Measurements from ENCODE around the gene LRRC7. TPM values are rescaled to one million over a fixed set of nuclear protein-coding genes. Genes with fewer than 3 reads are reported as not detected.

The LRRC7 gene
- total RNA-seq, 1 donor from 2014 or later: not detected

DNA sequence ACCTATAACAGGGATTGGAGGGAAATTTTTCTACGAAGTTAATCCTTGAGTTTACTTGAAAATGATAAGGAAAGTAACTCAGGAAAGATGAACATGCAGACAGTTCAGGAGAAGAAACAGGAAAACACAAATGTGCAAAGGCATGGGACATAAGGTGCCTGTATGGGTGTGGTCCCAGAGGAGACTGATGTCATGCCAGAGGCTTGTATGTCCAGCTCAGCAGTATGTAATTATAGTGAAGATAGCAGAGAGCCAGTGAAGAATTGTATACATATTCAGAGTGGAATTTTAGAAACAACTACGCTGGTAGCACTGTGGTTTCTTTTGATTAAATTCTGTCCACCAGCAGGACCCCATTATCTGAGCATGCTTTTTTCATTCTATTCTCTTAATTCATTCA is 179.5 kb downstream of the LRRC7 start:
- DNase-seq (no peak), ATAC-seq (ENCODE audit: low read depth) (no peak)
- POLR2A ChIA-PET: no interaction called here
- H3K27me3 Mint-ChIP-seq: no peaks in the 10 kb centered on the region
- H3K4me1 Mint-ChIP-seq: no peaks in the 10 kb centered on the region
- TF ChIP-seq, protein P1, sequence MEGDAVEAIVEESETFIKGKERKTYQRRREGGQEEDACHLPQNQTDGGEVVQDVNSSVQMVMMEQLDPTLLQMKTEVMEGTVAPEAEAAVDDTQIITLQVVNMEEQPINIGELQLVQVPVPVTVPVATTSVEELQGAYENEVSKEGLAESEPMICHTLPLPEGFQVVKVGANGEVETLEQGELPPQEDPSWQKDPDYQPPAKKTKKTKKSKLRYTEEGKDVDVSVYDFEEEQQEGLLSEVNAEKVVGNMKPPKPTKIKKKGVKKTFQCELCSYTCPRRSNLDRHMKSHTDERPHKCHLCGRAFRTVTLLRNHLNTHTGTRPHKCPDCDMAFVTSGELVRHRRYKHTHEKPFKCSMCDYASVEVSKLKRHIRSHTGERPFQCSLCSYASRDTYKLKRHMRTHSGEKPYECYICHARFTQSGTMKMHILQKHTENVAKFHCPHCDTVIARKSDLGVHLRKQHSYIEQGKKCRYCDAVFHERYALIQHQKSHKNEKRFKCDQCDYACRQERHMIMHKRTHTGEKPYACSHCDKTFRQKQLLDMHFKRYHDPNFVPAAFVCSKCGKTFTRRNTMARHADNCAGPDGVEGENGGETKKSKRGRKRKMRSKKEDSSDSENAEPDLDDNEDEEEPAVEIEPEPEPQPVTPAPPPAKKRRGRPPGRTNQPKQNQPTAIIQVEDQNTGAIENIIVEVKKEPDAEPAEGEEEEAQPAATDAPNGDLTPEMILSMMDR (IDR thresholded peaks at IDR 0.05): no peak
- CTCF ChIA-PET: no interaction called here
- no peak overlapping the region for H3K4me3 Mint-ChIP-seq
- no peaks in the 10 kb centered on the region for H3K9me3 Mint-ChIP-seq
- intact Hi-C loops (cut with micrococcal nuclease): no loop called here
- H3K36me3 Mint-ChIP-seq (ENCODE audit: low read depth): no peaks in the 10 kb centered on the region
- no peak overlapping the region for H3K27ac Mint-ChIP-seq

DNA sequence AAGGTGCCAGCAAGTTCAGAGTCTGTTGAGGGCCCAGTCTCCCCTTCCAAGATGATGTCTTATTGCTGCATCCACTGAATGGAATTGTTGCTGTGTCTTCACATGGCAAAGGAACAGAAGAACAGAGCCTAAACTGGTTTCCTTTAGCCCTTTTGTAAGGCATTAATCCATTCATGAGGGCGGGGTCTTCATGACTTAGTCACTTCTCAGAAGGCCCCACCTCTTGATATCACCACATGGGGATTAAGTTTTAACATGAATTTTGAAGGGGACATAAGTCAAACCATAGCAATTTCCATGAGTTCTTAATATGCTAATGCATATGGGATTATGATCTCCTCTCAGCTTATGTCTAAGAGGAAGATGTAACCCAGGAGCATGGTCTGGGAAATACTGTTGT is 182.9 kb downstream of the LRRC7 start:
- CTCF ChIA-PET: no interaction called here
- TF ChIP-seq, protein P1 (IDR thresholded peaks at IDR 0.05): no peak
- no peaks in the 10 kb centered on the region for H3K9me3 Mint-ChIP-seq

DNA sequence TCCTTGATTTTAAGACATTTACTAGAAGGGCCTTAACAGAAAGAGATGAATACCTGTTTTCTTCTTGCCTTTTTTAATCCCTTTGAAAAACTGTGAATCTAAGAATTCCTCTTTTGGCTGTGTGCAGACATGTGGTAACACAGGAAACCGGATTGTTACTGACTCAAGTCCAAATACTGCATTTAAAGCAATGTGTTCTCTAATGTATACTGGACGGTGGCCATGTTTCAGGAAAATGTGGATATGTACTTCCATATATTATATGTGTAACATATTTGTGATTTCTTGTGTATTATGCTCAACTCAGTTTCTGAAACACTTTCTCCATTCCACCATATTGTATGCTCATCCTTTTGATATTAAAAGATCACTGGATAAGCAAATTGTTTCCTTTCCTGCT is 185.1 kb downstream of the LRRC7 start:
- intact Hi-C loops (cut with micrococcal nuclease): no loop called here
- H3K36me3 Mint-ChIP-seq (ENCODE audit: low read depth): no peaks in the 10 kb centered on the region
- DNase-seq: no peak
- H3K4me3 Mint-ChIP-seq: no peak overlapping the region
- no peaks in the 10 kb centered on the region for H3K9me3 Mint-ChIP-seq
- CTCF ChIA-PET: no interaction called here
- no peaks in the 10 kb centered on the region for H3K27me3 Mint-ChIP-seq
- POLR2A ChIA-PET: no interaction called here
- ATAC-seq (ENCODE audit: low read depth): no peak
- H3K27ac Mint-ChIP-seq: no peak overlapping the region
- TF ChIP-seq, protein P1 (IDR thresholded peaks at IDR 0.05): no peak
- no peaks in the 10 kb centered on the region for H3K4me1 Mint-ChIP-seq

More for the DNA sequence above, 182.9 kb downstream of the LRRC7 start:
- Mint-ChIP-seq H3K36me3 (ENCODE audit: low read depth) (no peaks in the 10 kb centered on the region), H3K4me1 (no peaks in the 10 kb centered on the region), H3K4me3 (no peak overlapping the region), H3K27ac (no peak overlapping the region), H3K27me3 (no peaks in the 10 kb centered on the region)
- ATAC-seq (ENCODE audit: low read depth) (no peak), DNase-seq (no peak)
- intact Hi-C loops (cut with micrococcal nuclease): no loop called here
- POLR2A ChIA-PET: no interaction called here

DNA sequence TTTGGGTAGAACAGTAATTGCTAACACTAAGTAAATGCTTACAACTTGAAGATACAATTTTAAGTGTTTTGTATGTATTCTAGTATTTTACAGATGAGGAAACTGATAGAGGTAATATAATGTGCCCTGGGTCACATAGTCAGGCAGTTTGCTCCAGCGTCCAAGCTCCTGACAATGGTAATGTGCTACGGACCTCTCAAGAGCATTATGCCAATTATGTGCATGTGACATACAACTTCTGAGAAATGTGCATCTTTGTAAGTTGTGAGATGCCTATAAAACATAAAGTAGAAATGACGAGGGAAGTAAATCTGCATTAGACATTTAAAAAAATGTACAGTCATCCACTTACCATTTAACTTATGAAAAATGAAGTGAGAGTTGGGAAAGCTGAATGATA is 186.8 kb downstream of the LRRC7 start:
- Mint-ChIP-seq H3K9me3 (no peaks in the 10 kb centered on the region), H3K27ac (no peak overlapping the region), H3K4me3 (no peak overlapping the region), H3K27me3 (no peaks in the 10 kb centered on the region), H3K36me3 (ENCODE audit: low read depth) (no peaks in the 10 kb centered on the region), H3K4me1 (no peaks in the 10 kb centered on the region)
- TF ChIP-seq, protein P1 (IDR thresholded peaks at IDR 0.05): no peak
- intact Hi-C loops (cut with micrococcal nuclease): no loop called here
- POLR2A ChIA-PET: no interaction called here
- ATAC-seq (ENCODE audit: low read depth) (no peak), DNase-seq (no peak)
- CTCF ChIA-PET: no interaction called here

DNA sequence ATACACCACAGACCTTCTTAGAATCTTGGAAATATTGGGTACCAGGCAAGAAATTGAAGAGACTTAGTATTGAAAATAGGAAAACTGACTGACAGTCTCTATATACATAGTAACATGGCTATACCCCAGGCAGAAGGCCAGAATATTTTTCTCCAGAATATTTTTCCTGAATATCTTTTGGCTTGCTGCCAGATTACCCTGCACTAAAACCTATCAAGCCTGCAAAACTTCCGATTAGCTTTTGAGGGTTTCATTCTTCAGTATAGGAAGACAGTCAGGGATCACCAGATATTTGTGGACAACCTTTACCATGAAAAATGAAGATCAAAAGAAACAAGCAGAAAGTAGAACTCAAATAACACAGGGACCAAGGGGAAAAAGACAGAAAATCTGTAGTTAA is 187.9 kb downstream of the LRRC7 start:
- ChIA-PET POLR2A (no interaction called here), CTCF (no interaction called here)
- TF ChIP-seq, protein P1 (IDR thresholded peaks at IDR 0.05): no peak
- H3K27me3 Mint-ChIP-seq: no peaks in the 10 kb centered on the region
- H3K9me3 Mint-ChIP-seq: no peaks in the 10 kb centered on the region
- ATAC-seq (ENCODE audit: low read depth) (no peak), DNase-seq (no peak)
- H3K27ac Mint-ChIP-seq: no peak overlapping the region
- intact Hi-C loops (cut with micrococcal nuclease): no loop called here
- H3K36me3 Mint-ChIP-seq (ENCODE audit: low read depth): no peaks in the 10 kb centered on the region
- H3K4me3 Mint-ChIP-seq: no peak overlapping the region
- H3K4me1 Mint-ChIP-seq: no peaks in the 10 kb centered on the region
